Skin epidermis (tissue), 12 donors: ENCODE measurements around the gene BMI1.
"Not testable (repeated sequence)": the region's sequence is repeated elsewhere in the genome, so short reads cannot be mapped to it uniquely, and the experiment has no call there.

Experiments
- H3K27ac ChIP-seq, 21 experiments: fragments of 200-600 bp; sonication (generic) in 11 of 21; one replicate each; pipeline ENCODE4 v1.5.0; 2020; ENCODE audit warnings: mild to moderate bottlenecking in 3 of 21, inconsistent platforms in 2 of 21, moderate library complexity in 2 of 21
- H3K4me3 ChIP-seq, 7 experiments: fragments of 200-600 bp; sonication (generic) in 2 of 7; one replicate each; pipeline ENCODE4 v1.5.0; 2020; ENCODE audit warnings: inconsistent platforms in 2 of 7, mild to moderate bottlenecking in 2 of 7, moderate library complexity in 1 of 7

Gene BMI1

DNA sequence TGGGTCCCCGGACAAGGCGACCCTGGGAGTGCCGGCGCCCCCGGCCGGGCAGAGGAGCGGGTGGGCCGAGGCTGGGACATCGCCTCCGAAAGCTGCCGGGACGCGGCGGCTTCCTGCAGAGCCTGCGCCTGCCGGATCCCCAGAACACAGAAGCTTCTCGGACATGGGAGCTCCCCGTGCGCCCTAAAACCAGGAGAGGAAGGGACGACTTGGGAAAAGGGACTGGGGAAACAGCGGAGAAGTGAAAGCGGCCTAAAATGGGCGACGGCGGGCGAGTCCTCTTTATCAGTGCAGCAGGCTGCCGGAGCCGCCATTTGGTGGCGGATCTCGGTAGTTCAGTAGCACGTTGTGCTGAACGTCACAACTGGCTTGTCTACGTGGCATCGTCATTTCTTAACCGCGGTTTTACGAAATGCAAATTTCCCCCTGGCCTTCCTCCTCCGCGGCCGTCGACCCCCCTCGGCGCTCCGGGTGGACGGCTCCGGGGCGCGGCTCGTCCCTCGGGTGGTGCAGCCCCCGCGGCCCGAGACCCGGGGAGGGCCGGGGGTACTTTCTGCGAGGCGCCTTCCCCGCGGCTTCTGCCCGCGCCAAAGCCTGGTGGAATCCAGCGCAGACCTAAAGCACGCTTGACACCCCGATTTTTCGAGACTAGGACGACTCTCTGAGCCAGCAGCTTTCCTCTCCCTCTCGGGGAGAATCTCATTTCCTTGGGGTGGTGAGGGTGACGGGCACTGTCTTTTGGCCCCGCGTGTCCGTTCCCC lies 14.5 kb downstream of the BMI1 start:
- Histone ChIP-seq H3K4me3 (peak overlapping the region; percentile 28 to 46 (median 36)), H3K27ac (peak overlapping the region in 9 of 21 experiments; percentile 4 to 61 (median 17))

DNA sequence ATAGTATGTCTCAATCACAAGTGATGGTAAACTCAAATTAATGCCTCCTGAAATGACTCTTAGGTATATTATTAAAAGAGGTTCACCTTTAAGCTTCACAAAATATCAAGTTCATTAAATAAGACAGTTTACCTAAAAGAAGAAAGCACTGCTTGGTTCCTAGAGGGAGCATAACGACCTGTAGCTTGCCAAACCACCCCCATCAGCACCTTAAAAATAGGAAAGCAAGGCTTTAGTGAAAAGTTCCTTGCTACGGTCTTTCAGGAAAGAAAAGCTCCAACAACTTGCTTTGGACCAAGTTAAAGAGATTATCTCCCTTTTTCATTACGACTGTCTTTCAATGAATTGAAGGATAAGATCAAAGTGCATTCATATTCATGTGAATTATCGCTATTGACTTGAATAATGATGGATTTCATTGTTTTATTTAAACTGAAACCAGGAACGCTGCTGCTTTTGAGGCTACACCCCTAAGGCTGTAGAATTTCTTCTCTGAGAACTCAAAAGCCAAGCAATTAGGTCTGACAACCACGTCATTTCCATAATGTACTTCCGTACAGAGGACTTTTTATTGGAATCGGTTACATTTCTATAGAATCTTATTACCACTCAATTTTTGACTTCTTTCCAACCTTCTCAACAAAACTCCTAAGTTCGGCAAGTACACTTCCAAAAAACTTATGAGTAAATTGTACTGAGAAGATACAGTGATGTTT lies 17.4 kb downstream of the BMI1 start:
- Histone ChIP-seq H3K4me3 (no peak overlapping the region), H3K27ac (no peak overlapping the region)

DNA sequence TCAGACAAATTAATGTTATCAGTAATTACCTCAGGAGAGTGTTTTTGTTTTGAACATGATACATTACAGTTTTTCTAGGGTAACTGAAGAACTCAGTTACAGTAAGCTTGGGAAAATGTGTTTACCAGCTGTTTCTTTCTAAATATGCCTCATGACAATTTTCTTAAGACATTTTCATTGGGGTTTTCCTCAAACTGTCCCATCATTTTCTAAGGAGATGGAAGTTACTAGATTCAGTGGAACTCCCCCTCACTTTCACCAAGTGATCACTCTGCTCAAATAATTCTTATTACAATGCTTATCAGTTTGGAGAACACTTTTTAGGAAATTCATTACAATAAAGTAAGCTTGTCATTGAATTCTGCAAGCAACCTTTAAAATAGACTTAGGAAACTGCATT lies 18.0 kb downstream of the BMI1 start:
- Histone ChIP-seq H3K4me3 (no peak overlapping the region), H3K27ac (no peak overlapping the region)

DNA sequence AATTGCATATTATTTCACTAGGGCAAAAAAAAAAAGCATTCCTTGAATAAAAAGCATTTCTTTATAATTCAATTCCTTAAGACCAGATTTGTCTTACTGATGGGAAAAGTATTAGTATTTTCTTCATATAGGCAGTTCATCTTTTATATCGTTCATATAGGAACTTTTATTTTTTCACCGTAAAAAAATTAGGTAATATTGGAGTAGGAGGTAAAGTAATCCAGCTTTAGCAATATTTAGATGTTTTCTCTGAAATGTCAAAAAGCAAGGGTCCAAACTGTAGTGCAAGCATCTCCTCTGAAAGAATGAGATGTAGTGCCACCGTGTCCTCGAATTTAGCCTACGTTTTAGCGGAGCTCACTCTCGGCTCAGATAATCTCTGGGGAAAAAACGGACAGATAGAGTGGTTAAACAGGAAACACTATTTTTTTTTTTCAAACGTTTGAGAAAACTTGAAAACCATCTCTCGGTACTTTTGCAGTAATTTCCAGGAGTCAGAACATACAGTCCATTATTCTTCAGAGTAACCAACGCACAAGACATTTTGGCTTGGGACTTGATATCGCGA lies 18.9 kb downstream of the BMI1 start:
- Histone ChIP-seq H3K4me3 (peak overlapping the region; percentile 49 to 89 (median 66)), H3K27ac (peak overlapping the region in 14 of 21 experiments; percentile 85 to 97 (median 90))

DNA sequence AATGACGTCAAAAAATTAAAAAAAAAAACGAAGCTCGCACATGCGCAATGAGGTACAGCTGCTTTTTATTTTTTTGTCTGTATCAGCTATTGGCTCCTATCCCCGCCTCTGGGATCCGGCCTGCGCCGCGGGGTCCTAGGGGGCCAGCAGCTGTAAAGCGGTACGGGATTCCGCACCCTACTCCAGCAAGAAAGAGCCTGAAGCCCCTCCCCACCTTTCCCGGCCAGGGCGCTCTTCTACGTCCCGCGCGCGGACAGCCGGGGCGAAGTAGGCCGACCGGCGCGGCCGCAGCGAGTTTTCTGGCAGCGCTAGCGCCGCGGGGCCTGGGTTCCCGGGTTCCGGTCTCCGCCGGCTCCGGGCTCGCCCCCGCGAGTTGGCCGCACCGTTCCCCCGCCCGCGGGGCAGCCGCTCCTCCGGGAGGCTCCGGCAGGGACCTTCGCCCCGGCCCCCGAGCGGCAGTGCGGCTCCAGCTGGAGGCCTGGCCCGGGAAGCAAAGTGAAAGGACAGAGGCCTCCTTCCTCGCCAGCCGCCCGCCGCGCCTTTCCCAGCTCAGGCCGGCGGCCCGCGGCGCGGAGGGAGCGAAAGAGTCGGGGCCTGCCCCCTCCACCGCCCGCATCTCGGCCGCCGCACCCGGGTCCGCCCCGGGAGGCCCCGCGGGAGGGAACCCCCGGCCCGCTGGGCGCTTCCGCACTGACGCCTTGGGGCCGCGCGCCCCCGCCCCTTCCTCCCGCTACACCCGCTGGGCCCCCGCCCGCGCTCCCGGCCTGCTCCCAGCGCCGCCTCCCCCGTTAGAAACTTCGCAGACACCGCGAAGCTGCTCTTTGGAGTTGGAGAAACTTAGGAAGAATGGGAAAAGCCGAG lies 19.7 kb downstream of the BMI1 start:
- Histone ChIP-seq H3K4me3 (peak overlapping the region; percentile 49 to 89 (median 66)), H3K27ac (peak overlapping the region; percentile 70 to 97 (median 91))

DNA sequence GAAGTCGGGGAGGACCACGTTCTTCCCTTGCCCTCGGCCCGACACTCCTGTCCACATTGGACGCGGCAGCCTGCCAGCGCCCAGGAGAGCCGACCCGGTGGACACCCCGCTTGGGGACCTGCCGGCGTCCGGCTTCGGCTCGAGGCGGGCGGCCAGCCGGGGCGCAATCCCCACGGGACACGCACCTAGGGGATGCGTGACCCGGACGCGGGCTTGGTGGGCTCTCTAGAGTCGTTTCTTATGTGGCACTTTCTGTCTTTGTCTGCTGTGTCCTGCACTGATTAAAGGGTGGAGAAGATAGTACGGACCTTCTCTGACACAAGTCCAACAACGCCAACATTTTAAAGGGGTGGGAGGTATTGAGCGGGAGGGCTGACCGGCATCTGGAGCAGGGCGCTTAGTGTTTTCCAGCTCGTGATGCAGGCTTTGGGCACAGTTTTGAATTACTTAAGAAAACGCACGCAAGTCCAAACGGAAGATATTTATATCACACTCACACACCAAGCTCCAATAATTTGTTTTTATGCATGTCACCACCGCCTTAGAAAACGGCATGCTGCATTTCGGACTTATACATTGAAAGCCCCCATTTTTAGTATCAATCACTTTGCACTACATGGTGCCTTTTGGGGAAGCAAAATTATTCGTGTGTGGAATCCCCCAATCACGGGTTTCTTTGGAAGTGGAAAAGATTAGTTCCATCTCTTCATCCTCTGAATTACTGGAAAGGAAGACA lies 20.5 kb downstream of the BMI1 start:
- H3K27ac ChIP-seq: peak overlapping the region in 20 of 21 experiments; percentile 70 to 97 (median 90)
- H3K4me3 ChIP-seq: peak overlapping the region; percentile 49 to 89 (median 66)

DNA sequence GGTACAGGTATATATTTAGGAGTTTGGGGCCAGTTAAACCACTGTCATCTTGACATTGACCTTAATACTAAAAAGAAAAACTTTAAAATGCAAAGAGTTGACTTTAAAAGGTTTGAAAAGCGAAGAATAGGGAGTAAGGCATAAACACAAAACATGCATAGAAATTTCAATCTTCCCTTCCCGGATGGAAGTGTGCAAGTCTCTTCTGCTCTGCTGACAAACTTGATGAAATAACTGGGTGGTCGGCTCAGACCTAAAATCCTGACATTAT lies 21.0 kb downstream of the BMI1 start:
- Histone ChIP-seq H3K4me3 (no peak overlapping the region), H3K27ac (no peak overlapping the region)

DNA sequence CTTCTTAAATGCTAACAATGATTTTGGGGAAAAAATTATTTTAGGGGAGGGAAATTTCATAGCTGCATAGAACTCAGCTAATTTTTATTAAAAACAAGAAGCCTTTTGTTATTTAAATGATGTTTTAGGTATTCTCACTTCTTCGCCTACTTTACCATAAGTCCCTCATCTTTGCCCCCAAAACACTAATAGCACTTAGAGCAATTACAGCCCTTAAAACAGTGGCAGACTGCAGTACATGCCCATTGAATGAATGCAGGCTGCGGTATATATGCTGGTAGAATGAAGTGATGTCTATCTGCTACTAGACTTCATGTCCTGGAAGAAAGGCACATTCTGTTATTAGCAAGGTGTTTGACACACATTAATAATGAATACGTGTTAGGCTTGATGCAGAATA lies 21.5 kb downstream of the BMI1 start:
- Histone ChIP-seq H3K4me3 (no peak overlapping the region), H3K27ac (no peak overlapping the region)

DNA sequence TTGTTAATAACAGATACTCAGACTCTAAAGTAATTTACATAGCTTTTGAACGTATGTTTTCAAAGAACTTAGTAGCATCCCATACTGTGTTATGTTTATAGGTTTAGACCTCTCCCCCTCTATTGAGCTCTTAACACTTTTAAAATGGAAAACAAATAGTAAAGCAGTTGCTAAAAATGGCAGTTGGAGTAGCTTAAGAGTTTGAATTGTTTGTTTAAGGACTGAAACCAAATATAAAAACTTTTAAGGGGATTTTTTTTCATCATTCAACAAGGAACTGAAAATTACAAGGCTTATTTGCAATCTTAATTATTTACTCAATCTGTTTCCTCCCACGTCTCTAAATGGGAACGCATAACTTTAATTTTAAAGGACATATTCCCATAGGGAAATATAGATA lies 22.8 kb downstream of the BMI1 start:
- H3K4me3 ChIP-seq: no peak overlapping the region
- no peak overlapping the region for H3K27ac ChIP-seq

DNA sequence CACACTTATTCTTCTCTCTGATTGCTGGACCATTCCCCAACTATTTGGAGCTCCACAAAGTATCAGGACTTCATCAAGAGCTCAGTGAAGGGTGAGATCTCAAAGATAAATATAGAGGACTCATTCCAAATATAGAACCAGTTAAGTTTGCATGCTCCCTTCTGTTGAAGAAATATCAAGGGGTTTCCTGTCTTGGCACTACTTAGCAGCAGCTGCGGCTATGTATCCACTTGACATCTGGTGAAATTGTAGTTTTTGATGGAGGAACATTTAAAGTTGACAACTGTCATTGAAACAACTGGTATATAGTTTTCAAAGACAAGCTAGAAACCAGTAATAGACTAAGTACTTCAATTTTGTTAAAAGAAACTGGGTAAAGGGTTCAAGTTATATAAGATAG lies 23.4 kb downstream of the BMI1 start:
- H3K27ac ChIP-seq: no peak overlapping the region

DNA sequence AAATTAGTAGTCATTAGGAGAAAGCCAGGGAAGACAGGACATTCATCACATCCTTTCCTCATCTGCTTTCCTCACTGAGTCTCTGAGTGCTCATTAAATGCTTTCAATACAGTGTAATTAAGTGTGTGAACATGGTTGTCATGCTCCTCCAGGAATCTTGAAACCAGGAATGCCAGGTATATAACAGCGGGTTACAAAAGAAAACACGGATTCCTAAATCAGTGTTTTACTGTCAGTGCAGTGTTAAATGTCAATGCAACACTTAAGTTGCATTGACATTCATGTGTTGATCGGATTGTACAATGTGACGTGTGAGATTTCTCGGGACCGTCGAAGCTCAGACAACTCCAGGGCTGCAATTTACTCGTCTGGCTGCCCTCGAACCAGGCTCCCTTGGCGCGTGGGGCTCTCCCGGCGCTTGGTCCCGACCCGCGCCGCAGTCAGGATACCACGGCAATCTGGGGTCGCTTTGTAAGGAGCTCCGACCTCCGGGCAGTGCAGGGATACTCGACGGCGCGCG lies 23.9 kb downstream of the BMI1 start:
- H3K27ac ChIP-seq: no peak overlapping the region
- peak overlapping the region in 3 of 7 experiments; percentile 20 to 24 (median 24) for H3K4me3 ChIP-seq

More for the DNA sequence above, 23.4 kb downstream of the BMI1 start:
- no peak overlapping the region for H3K4me3 ChIP-seq

DNA sequence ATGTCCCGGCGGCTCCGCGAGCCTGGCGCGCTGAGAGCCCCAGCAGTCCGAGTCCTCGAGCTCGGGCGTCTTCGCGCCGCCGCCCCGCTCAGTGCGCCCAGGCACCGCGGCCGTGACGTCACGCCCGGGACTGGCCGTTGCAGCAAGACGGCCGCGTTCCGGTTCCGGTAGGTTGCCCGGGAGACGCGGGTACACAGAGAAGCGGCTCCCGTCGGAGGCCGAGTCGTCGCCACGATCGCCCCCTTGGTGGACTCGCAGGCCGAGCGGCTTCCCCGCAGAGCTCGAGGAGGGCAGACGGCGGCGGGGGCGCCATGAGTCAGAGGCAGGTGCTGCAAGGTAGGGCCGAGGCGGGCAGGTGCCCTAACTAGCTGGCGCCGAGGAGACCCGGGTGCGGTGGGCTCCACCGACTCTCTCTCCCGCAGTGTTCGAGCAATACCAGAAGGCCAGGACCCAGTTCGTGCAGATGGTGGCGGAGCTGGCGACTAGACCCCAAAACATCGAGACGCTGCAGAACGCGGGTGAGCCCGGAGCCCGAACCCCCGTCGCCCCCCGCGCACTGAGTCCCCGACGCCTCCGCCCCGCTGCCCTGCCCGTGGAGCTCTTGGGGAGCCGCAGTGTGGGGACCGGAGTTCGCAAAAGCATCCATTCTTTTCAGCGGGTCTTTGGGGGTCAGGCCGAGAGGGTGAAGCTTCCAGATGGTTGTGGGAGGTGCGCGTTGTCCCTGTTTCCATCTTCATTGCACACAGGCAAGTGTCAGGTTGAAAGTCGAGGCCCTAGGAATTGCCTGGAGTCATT lies 24.6 kb downstream of the BMI1 start, which contains the start of gene SPAG6:
Gene SPAG6, plus strand, starts transcription at position 196 of the 795 bp plus-strand sequence. Its CDS starts 116 bp downstream, at position 312.
- peak within 1 kb of the TSS in 4 of 7 experiments; percentile 9 to 24 (median 22) for H3K4me3 ChIP-seq
- H3K27ac ChIP-seq: no peak within 1 kb of the TSS

DNA sequence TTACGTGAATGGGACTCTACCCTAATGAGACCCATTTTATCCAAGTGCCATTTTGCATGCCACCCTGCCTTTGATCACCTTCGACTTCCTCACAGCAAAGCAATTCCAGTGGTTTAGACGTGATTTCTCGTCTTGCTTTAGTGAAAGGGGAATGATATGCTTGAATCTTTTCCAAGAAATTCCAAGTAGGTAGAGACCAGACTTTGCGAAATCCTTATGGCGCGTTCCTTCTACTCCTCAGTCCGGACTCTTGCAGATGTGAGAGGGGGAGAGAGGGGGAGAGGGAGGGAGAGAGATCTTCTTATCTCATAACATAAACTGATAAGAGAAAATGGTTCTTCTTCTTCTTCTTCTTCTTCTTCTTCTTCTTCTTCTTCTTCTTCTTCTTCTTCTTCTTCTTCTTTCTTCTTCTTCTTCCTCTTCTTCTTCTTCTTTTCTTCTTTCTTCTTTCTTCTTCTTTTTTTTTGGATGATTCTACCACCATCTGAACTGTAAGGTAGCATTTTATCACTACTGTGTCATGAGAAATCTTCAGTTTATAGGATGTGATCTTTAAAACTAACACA lies 25.3 kb downstream of the BMI1 start:
- H3K4me3 ChIP-seq: peak overlapping the region in 1 of 7 experiments; percentile 20
- no peak overlapping the region for H3K27ac ChIP-seq

DNA sequence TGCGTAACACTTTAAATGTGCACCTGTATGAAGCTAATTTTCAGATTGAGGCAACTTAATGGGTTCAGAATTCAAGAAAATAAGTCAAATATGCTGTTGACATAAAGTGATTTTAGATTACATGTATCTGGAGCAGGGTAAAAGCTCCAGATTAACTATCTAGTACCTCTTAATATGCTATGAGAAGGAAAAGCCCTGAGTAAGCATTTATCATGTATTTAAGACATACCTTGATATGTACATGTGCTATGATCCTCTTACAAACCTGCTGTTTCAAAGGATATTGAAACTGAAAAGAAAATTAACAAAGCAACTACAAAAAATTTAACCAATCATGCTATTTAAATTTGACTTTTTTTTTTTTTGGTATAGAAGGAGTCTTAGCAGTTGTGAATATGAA lies 28.9 kb downstream of the BMI1 start:
- H3K4me3 ChIP-seq: no peak overlapping the region

DNA sequence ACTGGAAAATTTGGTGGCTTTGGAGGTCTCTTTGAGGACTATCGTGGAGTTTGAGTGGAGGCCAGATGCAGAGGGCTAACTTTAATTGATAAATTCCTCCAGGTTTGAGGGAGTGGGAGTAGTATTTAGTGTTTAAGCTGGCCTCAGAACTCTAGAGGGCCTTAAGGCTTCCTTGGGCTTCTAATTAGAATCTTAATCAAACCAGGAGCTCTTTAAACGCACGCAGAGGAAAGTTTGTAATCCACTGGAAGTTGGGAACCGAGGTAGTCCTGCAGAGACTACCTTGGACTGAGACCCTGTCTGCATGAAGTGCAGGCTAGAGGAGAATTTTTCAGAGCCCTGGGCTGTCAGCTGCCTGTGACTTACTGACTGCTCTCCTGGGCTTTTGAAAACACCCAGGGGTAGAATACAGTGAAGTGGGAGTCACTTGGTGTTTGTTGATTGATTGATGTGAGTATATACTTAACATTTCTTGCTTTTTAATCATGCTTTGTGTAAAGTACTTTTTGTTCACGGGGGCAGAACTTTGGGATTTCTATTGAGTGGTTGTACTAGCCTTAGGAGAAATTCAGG lies 30.3 kb downstream of the BMI1 start:
- H3K4me3 ChIP-seq: no peak overlapping the region
- no peak overlapping the region for H3K27ac ChIP-seq

More for the DNA sequence above, 28.9 kb downstream of the BMI1 start:
- H3K27ac ChIP-seq: no peak overlapping the region

DNA sequence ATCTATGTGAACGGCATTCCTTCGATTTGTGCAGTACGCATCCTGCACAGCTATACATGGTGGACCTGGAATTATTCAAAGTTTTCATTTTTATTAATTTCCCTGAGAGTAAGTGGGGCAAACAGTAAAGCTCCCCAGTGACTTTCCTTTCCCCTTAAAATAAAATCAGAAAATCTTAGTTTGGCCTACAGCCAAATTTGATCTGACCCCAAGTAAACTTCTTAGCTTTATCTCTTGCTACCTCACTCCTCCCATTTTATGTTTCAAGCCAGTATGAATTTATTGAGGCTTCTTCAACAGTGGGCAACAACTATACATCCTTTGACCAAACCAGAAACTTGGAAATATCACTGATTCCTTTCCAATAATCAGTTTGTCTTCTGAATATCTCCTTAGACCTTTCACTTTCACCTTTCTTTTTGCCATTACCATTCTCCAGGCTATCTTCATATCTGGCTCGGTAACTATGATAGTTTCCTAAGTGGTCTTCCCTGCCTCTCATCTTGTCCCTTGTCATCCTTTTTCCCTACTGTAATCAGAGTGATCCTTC lies 35.5 kb downstream of the BMI1 start:
- Histone ChIP-seq H3K27ac (no peak overlapping the region), H3K4me3 (no peak overlapping the region)

DNA sequence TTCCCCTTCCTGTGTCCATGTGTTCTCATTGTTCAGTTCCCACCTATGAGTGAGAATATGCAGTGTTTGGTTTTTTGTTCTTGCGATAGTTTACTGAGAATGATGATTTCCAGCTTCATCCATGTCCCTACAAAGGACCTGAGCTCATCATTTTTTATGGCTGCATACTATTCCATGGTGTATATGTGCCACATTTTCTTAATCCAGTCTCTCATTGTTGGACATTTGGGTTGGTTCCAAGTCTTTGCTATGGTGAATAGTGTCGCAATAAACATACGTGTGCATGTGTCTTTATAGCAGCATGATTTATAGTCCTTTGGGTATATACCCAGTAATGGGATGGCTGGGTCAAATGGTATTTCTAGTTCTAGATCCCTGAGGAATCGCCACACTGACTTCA lies 36.9 kb downstream of the BMI1 start:
- not testable (repeated sequence) for H3K4me3 ChIP-seq, H3K27ac ChIP-seq
